SK-N-SH treated with all-trans-retinoic acid at 6 μM for 48 hours (cell line): ENCODE measurements around the gene ATP11C.

ENCODE experiments used
- ATAC-seq: fragments of 200-7000 bp; cut with Tn5 transposase; 3 replicates; pipeline ENCODE4 v1.9.1; 2020; ENCODE audit warnings: mild to moderate bottlenecking, moderate library complexity
- ARNTL ChIP-seq: fragments of 450-650 bp; formaldehyde crosslinking; IDR thresholded peaks from 2 replicates; pipeline ENCODE4 v1.5.0; 2020; ENCODE audit warnings: low read depth, mild to moderate bottlenecking, moderate library complexity, borderline replicate concordance
- BACH2 ChIP-seq: fragments of 250-450 bp; sonication (Bioruptor Pico); IDR thresholded peaks from 2 replicates; pipeline ENCODE4 v1.9.0; 2021; ENCODE audit warnings: mild to moderate bottlenecking, borderline replicate concordance
- CREB5 ChIP-seq: fragments of 250-450 bp; sonication (Bioruptor Pico); IDR thresholded peaks from 2 replicates; pipeline ENCODE4 v1.5.1; 2020; ENCODE audit warnings: low read depth, mild to moderate bottlenecking, moderate library complexity
- CSDC2 ChIP-seq: fragments of 250-450 bp; sonication (Bioruptor Pico); IDR thresholded peaks from 2 replicates; pipeline ENCODE4 v1.5.0; 2020; ENCODE audit warnings: mild to moderate bottlenecking, moderate library complexity
- ESRRG ChIP-seq: fragments of 250-450 bp; sonication (Bioruptor Pico); IDR thresholded peaks from 2 replicates; pipeline ENCODE4 v1.6.1; 2021; ENCODE audit warnings: mild to moderate bottlenecking
- GLIS3 ChIP-seq: fragments of 250-450 bp; sonication (Bioruptor Pico); IDR thresholded peaks from 2 replicates; pipeline ENCODE4 v1.5.0; 2020; ENCODE audit warnings: mild to moderate bottlenecking, moderate library complexity
- ISL1 ChIP-seq: fragments of 250-450 bp; sonication (Bioruptor Pico); IDR thresholded peaks from 2 replicates; pipeline ENCODE4 v2.1.2; 2022; ENCODE audit warnings: mild to moderate bottlenecking, moderate library complexity
- OSR1 ChIP-seq: fragments of 250-450 bp; sonication (Bioruptor Pico); IDR thresholded peaks from 2 replicates; pipeline ENCODE4 v1.8.0; 2022; ENCODE audit warnings: moderate library complexity, mild to moderate bottlenecking, inconsistent platforms
- PATZ1 ChIP-seq: fragments of 250-450 bp; sonication (Bioruptor Pico); IDR thresholded peaks from 2 replicates; pipeline ENCODE4 v1.8.0; 2020; ENCODE audit warnings: mild to moderate bottlenecking, moderate library complexity, borderline replicate concordance
- PPARA ChIP-seq: fragments of 250-450 bp; sonication (Bioruptor Pico); IDR thresholded peaks from 2 replicates; pipeline ENCODE4 v1.5.0; 2020; ENCODE audit warnings: mild to moderate bottlenecking, borderline replicate concordance
- RARB ChIP-seq: fragments of 250-450 bp; sonication (Bioruptor Pico); IDR thresholded peaks from 2 replicates; pipeline ENCODE4 v1.8.0; 2021; ENCODE audit warnings: mild to moderate bottlenecking, moderate library complexity
- SNAI2 ChIP-seq: fragments of 250-450 bp; sonication (Bioruptor Pico); IDR thresholded peaks from 2 replicates; pipeline ENCODE4 v1.5.0; 2020; ENCODE audit warnings: mild to moderate bottlenecking, moderate library complexity
- TCF4 ChIP-seq: fragments of 250-450 bp; sonication (Bioruptor Pico); IDR thresholded peaks from 2 replicates; pipeline ENCODE4 v1.8.0; 2021; ENCODE audit warnings: mild to moderate bottlenecking, moderate library complexity, borderline replicate concordance
- TSHZ2 ChIP-seq: fragments of 250-450 bp; sonication (Bioruptor Pico); IDR thresholded peaks from 2 replicates; pipeline ENCODE4 v1.5.0; 2020; ENCODE audit warnings: mild to moderate bottlenecking, moderate library complexity
- ZC3H10 ChIP-seq: fragments of 250-450 bp; sonication (Bioruptor Pico); IDR thresholded peaks from 2 replicates; pipeline ENCODE4 v1.5.1; 2021; ENCODE audit warnings: mild to moderate bottlenecking, moderate library complexity
- ZFP30 ChIP-seq: fragments of 450-650 bp; formaldehyde crosslinking; IDR thresholded peaks from 2 replicates; pipeline ENCODE4 v1.5.0; 2022; ENCODE audit warnings: mild to moderate bottlenecking, moderate library complexity
- ZNF565 ChIP-seq: fragments of 450-650 bp; formaldehyde crosslinking; conservative IDR thresholded peaks from 2 replicates; pipeline ENCODE4 v1.5.0; 2020; ENCODE audit warnings: low read depth, mild to moderate bottlenecking, moderate library complexity
- ZNF70 ChIP-seq: fragments of 450-650 bp; formaldehyde crosslinking; IDR thresholded peaks from 2 replicates; pipeline ENCODE4 v1.5.0; 2020; ENCODE audit warnings: mild to moderate bottlenecking, moderate library complexity
- ZNF8 ChIP-seq: fragments of 450-650 bp; formaldehyde crosslinking; IDR thresholded peaks from 2 replicates; pipeline ENCODE4 v1.5.0; 2020; ENCODE audit warnings: mild to moderate bottlenecking, moderate library complexity
- TF ChIP-seq, protein P1 (sequence below): fragments of 250-450 bp; sonication (Bioruptor Pico); IDR thresholded peaks from 2 replicates; pipeline ENCODE4 v1.8.0; 2021; ENCODE audit warnings: low read depth, mild to moderate bottlenecking, moderate library complexity, borderline replicate concordance

ATP11C gene

DNA sequence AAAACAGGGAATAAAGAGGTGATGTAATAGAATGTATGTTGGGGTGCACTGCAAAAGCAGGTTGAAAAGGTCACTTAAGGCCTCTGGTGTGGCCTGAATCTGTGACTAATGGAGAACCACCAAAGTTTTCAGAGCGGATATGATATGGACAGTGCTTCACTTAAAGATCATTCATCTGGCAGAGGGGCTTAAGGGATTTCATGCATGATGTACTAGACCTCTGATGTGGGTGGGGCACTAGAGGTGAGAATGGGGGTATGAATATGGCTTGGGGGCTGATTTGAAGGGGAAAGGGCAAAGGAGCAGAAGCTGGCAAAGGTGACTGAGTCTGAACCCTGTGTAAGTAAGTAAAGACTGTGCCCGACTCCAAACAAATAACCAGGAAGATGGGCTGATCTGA is 162.5 kb downstream of the ATP11C start:
- TF ChIP-seq CREB5 (CRISPR knock-in tag), result no peak
- no peak for TF ChIP-seq SNAI2 (CRISPR knock-in tag)
- no peak for TF ChIP-seq TCF4
- TF ChIP-seq ISL1 (CRISPR knock-in tag), result no peak
- TF ChIP-seq PPARA (CRISPR knock-in tag), result no peak
- no peak for TF ChIP-seq ZNF8 (CRISPR knock-in tag)
- TF ChIP-seq BACH2 (CRISPR knock-in tag), result no peak
- TF ChIP-seq CSDC2 (CRISPR knock-in tag), result no peak
- no peak for TF ChIP-seq ARNTL
- TF ChIP-seq OSR1 (CRISPR knock-in tag), result no peak
- TF ChIP-seq ZNF565 (CRISPR knock-in tag), result no peak
- no peak for ATAC-seq

GRCh38 chrX:139766545-139766983 is 166.3 kb downstream of the ATP11C start:
- no peak for ATAC-seq
- TF ChIP-seq CSDC2 (CRISPR knock-in tag) (no peak), ZNF8 (CRISPR knock-in tag) (no peak), ZNF70 (CRISPR knock-in tag) (no peak), OSR1 (CRISPR knock-in tag) (no peak), BACH2 (CRISPR knock-in tag) (no peak), GLIS3 (CRISPR knock-in tag) (no peak), PATZ1 (CRISPR knock-in tag) (no peak), ZNF565 (CRISPR knock-in tag) (no peak), TSHZ2 (no peak), PPARA (CRISPR knock-in tag) (no peak)
- TF ChIP-seq, protein P1, sequence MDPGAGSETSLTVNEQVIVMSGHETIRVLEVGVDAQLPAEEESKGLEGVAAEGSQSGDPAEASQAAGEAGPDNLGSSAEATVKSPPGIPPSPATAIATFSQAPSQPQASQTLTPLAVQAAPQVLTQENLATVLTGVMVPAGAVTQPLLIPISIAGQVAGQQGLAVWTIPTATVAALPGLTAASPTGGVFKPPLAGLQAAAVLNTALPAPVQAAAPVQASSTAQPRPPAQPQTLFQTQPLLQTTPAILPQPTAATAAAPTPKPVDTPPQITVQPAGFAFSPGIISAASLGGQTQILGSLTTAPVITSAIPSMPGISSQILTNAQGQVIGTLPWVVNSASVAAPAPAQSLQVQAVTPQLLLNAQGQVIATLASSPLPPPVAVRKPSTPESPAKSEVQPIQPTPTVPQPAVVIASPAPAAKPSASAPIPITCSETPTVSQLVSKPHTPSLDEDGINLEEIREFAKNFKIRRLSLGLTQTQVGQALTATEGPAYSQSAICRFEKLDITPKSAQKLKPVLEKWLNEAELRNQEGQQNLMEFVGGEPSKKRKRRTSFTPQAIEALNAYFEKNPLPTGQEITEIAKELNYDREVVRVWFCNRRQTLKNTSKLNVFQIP (CRISPR knock-in tag), result no peak

DNA sequence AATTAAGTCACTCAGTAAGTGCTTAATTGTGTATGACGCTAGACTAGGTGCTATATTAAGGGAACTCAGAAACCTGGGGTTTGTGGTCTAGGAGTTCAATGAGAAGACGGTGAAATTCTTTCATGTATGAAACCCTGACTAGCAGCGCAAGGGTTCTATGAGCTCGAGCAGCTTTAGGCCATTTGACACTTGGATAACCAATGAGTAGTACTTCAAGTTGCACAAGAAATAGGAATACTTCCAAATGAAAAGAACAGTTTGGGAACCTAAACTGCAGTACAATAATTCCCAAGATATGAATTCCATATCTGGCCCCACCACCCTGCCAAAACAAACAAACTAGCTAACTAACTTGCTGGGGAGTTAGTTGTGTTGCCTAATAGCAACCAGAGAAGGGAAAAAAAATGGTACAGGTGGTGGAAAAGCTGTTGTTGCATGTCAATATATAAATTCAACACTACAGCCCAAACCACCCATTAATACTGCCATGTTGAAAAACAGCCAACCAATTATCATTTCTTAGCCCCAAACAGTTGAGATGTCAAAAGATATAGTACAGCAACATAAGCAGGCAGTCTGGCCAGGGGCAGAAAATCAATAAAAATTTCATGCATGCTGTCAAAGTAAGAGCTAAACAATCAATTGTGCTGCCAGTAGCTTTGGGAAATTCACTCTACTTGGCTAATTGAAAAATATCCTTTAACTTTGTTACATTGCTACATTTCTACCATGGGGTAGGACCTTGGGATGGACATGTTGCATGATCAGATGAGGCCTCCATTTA is 170.3 kb downstream of the ATP11C start:
- TF ChIP-seq ISL1 (CRISPR knock-in tag) (no peak), ZNF565 (CRISPR knock-in tag) (no peak), ZFP30 (CRISPR knock-in tag) (no peak), ZNF8 (CRISPR knock-in tag) (no peak), SNAI2 (CRISPR knock-in tag) (no peak), ZC3H10 (no peak), CREB5 (CRISPR knock-in tag) (no peak), CSDC2 (CRISPR knock-in tag) (no peak), ARNTL (no peak), TCF4 (no peak), ESRRG (CRISPR knock-in tag) (no peak), RARB (CRISPR knock-in tag) (no peak), ZNF70 (CRISPR knock-in tag) (no peak)
- no peak for ATAC-seq
